Measurements from ENCODE around the gene PCCA.
A peak's percentile ranks its signal among the peaks of the same experiment; 100 is the strongest.
"Not testable (repeated sequence)": the region's sequence is repeated elsewhere in the genome, so short reads cannot be mapped to it uniquely, and the experiment has no call there.

The PCCA gene

DNA sequence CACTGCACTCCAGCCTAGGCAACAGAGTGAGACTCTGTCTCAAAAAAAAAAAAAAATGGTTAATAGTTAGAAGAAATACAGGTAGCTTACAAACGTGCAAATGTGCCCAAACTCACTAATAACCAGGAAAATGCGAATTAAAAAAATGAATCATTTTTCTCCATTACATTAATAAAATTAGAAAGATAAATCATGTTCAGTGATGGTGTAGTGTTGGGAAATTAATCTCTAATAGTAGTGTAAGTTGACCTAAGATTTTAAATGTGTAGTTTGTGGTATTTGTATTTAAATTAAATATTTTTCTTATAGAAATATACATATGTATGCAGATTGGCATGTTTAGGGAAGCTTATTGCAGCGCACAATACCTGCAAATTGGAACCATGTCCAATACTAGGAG, 57.6 kb downstream of the PCCA start:
- DNase-seq = no peak

GRCh38 chr13:100147825-100148224, 58.9 kb downstream of the PCCA start:
- DNase-seq = no peak

DNA sequence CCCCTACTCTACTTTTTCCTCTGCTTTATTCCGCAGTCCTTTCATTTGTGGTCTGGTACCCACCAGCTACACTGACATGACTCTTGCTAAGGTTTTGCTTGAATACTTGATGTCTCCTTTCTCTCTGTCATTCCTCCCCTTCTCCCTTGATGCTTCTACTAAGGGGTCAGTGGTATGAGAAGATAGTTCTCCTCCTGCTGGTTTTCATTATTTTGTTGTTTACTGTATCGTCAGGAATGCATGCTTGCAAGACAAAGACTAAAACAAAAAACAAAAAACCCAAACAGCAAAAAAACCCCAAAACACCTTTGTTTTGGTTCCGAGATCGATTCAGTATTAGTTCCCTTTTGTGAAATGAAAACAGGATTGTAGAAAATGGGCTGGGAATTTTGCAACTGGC, 59.5 kb downstream of the PCCA start:
- no peak for DNase-seq

DNA sequence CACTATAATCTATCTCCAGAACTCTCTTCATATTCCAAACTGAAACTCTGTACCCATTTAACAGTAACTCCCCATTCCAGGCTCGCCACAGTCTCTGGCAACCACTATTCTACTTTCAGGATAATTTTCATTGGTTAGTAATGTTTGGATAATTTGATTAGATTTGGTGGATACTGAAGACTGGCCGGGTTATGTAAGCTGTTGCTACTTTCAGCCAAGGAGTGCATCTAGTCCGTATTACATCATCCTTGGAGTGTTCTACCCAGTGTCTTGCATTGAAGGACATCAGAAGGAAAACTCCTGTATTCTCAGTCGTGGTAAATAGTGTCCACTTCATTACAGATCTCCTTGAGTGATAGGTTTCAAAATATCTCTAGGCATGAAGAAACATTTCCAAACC, 60.5 kb downstream of the PCCA start:
- DNase-seq = no peak

DNA sequence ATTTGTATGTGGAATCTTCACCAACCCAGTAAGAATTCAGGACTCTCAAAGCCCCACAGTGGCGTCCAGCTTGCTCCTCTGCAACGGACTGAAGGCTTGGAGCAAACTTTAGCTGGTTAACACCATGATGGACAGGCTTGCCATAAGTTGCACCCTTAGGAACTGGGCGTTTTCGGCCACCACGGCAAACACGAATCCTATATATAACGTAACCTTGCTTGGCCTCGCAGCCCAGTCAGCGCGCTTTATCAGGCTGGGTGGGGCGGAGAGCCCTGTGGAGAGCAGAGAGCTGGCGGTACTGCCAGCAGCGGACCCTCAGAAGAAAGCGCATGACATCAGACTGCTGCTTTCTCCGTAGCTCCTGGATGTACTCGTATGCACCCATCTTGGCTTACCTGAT, 61.8 kb downstream of the PCCA start:
- DNase-seq = not testable (repeated sequence)

- DNase-seq = no peak
Measured at GRCh38 chr13:100154842-100155416, 66.0 kb downstream of the PCCA start.

DNA sequence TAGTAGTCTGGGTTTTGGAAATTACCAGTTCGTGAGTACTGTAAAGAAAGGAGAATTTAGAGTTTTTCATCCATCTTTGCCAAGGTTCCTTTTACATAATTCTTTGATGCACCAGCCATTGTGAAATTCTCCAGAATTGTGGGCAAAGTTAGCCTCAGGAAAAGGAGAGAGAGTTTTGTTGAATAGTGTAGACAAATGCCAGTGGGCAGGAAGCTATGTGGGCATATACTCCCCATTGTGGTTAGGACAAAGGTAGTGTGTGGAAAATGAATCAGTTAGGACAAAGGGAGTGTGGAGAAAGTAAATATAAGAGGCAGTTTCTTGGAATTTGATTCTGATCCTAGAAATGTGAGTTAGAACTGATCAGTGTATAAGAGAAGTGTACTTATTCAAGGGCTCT, 67.9 kb downstream of the PCCA start:
- no peak for DNase-seq

DNA sequence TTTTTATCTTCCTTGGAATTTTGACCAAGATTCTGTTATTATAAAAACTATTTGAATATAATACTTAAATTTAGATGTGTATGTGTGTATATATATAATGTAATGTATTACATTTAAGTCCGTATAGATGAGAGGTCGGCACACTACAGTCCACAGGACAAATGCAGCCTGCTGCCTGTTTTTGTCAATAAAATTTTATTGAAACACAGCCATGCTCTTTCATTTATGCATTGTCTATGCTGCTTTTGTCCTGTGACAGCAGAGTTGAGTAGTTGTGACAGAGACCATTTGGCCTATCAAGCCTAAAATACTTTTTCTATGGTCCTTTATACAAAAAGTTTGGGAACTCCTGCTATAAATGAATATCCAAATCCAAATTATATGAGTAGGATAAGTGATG, 69.7 kb downstream of the PCCA start:
- no peak for DNase-seq

DNA sequence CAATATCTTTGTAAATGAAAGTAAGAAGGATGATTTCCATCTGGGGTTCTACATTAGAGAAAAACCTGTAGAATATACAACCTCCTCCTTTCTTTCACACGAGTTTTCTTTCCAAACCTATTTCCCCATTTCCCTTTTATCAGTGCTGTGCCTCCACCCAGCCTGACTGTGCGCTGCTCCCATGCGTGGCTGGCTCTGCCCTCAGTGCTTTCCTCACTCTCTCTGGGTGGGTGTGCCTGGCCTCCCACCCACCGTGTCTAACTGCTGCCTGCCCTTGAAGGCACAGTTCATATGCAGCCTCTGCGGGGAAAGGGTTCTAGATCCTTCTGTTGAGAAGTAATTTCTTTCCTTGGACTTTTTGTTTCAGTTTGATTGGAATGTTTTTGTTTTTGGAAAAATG, 70.7 kb downstream of the PCCA start:
- DNase-seq = no peak

- no peak for DNase-seq
Measured at GRCh38 chr13:100160450-100160849, 71.6 kb downstream of the PCCA start.

DNA sequence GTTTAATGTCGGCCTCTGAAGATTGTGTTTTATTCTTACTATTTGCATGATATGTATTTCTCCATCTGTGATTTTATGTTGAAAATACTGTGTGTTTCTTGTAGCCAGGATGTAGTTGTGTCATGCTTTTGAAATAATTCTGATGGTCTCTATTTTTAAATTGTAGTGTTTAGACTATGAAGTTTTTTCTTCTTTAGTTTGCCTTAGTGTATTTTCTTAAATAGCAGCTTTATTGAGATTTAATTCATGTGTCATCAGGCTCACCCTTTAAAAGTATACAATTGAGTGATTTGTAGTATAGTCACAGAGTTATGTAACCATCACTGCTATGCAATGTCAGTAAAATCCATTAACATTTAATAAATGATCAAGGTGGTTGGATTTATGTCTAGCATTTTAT, 74.5 kb downstream of the PCCA start:
- DNase-seq = no peak

- no peak for DNase-seq
Measured at GRCh38 chr13:100173203-100173602, 84.3 kb downstream of the PCCA start.

DNA sequence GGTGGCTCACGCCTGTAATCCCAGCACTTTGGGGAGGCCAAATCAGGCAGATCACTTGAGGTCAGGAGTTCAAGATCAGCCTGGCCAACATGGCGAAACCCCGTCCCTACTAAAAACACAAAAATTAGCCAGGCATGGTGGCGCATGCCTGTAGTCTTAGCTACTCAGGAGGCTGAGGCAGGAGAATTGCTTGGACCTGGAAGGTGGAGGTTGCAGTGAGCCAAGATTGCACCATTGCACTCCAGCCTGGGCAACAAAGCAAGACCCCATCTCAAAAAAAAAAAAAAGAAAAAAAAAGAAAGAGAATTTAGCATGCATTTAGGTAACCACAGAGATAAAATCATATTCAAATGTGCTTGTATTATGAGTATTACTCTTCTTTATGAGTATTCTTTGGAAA, 85.6 kb downstream of the PCCA start:
- not testable (repeated sequence) for DNase-seq

- no peak for DNase-seq
Measured at GRCh38 chr13:100175078-100175802, 86.3 kb downstream of the PCCA start.

- DNase-seq = no peak
Measured at GRCh38 chr13:100175803-100176182, 86.9 kb downstream of the PCCA start.

DNA sequence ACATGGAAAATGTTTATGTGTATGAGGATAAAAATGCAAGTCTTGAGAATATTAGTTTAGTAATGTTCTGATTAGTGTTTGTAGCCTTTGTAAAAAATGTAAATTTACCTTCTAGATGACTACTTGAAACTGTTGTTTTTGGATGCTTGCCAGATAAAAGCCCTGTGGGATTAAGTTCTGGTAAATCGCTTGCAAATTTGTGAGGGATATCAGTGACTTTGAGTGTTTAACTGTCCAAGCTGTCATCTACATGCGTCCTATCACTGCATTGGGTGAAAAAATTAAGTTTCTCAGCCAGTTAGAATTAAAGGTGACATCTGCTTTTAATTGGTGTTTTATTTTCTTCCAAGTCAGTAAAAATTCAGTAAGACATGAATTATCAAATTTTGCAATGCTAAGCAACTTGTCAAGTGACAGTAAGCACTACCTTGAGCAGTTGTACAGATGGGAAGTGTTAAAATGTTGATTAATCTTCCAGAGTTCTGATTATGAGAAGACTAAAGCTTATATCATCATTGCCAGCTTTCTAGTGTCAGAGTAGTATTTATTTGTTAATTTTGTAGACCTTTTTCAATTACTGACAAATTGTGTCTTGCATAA, 88.0 kb downstream of the PCCA start:
- DNase-seq = peak; percentile 10

GRCh38 chr13:100178309-100178708, 89.4 kb downstream of the PCCA start:
- no peak for DNase-seq

GRCh38 chr13:100179276-100179675, 90.4 kb downstream of the PCCA start:
- no peak for DNase-seq

- DNase-seq = no peak
Measured at GRCh38 chr13:100182900-100183490, 94.1 kb downstream of the PCCA start.

- DNase-seq = no peak
Measured at GRCh38 chr13:100184095-100184494, 95.2 kb downstream of the PCCA start.

GRCh38 chr13:100195568-100195967, 106.7 kb downstream of the PCCA start:
- DNase-seq = no peak

DNA sequence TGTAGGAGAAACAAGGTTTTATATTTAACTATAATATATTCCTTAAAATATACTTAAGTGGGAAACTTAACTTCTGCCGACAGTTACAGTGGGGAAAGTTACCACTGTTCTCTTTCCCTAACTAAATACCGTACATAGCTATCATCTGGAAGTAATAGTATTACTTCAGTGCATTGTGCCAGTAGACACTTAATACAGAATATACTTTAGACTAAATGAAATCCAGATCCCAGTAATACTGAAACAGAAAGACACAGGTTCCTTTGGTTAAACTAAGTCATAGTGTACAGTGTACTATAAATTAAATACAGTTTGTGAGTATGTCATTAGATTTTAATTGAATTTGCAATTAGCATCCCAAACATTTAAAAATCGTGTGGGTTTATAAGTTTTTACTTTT, 107.5 kb downstream of the PCCA start:
- DNase-seq = no peak

GRCh38 chr13:100197116-100197515, 108.2 kb downstream of the PCCA start:
- DNase-seq = no peak

Measured in NCI-H1694 (cell line).